Smooth muscle cell (in vitro differentiated cells): ENCODE data around the gene OSBP2. TPM values are rescaled to one million over a fixed set of nuclear protein-coding genes. Genes with fewer than 3 reads are reported as not detected.

Source experiments
- DNase-seq: peaks from one replicate; lab custom pipeline; 2025; ENCODE audit not compliant: unreplicated experiment; lab: John Stamatoyannopoulos, UW
- H2AFZ ChIP-seq: fragments of 200-600 bp; sonication (generic); 2 replicates; pipeline ENCODE4 v1.6.0; 2016; ENCODE audit warnings: antibody characterized with exemption, low read depth, mild to moderate bottlenecking
- H3F3A ChIP-seq: fragments of 200-600 bp; sonication (generic); 2 replicates; pipeline ENCODE4 v1.6.0; 2017; ENCODE audit warnings: antibody characterized with exemption, low read depth
- H3K27ac ChIP-seq: fragments of 200-600 bp; sonication (generic); 2 replicates; pipeline ENCODE4 v1.5.1; 2016; ENCODE audit warnings: low read depth, mild to moderate bottlenecking
- H3K27me3 ChIP-seq: fragments of 200-600 bp; sonication (generic); 2 replicates; pipeline ENCODE4 v1.6.1; 2016; ENCODE audit warnings: low read depth, mild to moderate bottlenecking
- H3K36me3 ChIP-seq: fragments of 200-600 bp; sonication (generic); 2 replicates; pipeline ENCODE4 v1.5.1; 2016; ENCODE audit warnings: low read depth
- H3K4me1 ChIP-seq: fragments of 200-600 bp; sonication (generic); 2 replicates; pipeline ENCODE4 v1.5.1; 2016; ENCODE audit warnings: low read depth
- H3K4me2 ChIP-seq: fragments of 200-600 bp; sonication (generic); 2 replicates; pipeline ENCODE4 v1.6.0; 2016; ENCODE audit warnings: mild to moderate bottlenecking
- H3K4me3 ChIP-seq: fragments of 200-600 bp; sonication (generic); 2 replicates; pipeline ENCODE4 v1.5.1; 2016; ENCODE audit warnings: mild to moderate bottlenecking
- H3K79me2 ChIP-seq: fragments of 200-600 bp; sonication (generic); 2 replicates; pipeline ENCODE4 v1.6.0; 2016; ENCODE audit warnings: low read depth, mild to moderate bottlenecking
- H3K9ac ChIP-seq: fragments of 200-600 bp; sonication (generic); 2 replicates; pipeline ENCODE4 v1.6.0; 2016; ENCODE audit warnings: low read depth
- H3K9me3 ChIP-seq: fragments of 200-600 bp; sonication (generic); replicated peaks from 2 replicates; pipeline ENCODE4 v1.5.1; 2016; ENCODE audit warnings: low read depth
- H4K20me1 ChIP-seq: fragments of 200-600 bp; sonication (generic); 2 replicates; pipeline ENCODE4 v1.6.0; 2016; ENCODE audit warnings: low read depth
- WGBS: methylation state at CpG from one replicate; pipeline ENCODE4 v1.1.7; 2016; ENCODE audit warnings: low lambda C conversion rate; 5-methylcytosine and 5-hydroxymethylcytosine counted together
- polyA plus RNA-seq: library from polyadenylated mRNA; unstranded; fragments of >200 nt; fragmentation: Nextera tagmentation; extraction: Ambion mirVana; gene quantifications from 2 replicates; pipeline ENCODE4 v1.2.1, GENCODE V29; 2016
- total RNA-seq: library from RNA; depleted of rRNA; stranded (reverse); fragments of >200 nt; gene quantifications from 2 replicates; pipeline ENCODE4 v1.2.3, GENCODE V29; 2014
- TF ChIP-seq, protein P1 (sequence below): fragments of 200-600 bp; sonication (generic); IDR thresholded peaks from 2 replicates; pipeline ENCODE4 v1.5.1; 2017; ENCODE audit warnings: borderline replicate concordance, mild to moderate bottlenecking, antibody characterized with exemption; ENCODE audit not compliant: insufficient read depth, poor library complexity, severe bottlenecking

The OSBP2 gene
- total and polyA plus RNA-seq, 2 experiments from 2014 or later: 4.6 to 4.9 TPM

DNA sequence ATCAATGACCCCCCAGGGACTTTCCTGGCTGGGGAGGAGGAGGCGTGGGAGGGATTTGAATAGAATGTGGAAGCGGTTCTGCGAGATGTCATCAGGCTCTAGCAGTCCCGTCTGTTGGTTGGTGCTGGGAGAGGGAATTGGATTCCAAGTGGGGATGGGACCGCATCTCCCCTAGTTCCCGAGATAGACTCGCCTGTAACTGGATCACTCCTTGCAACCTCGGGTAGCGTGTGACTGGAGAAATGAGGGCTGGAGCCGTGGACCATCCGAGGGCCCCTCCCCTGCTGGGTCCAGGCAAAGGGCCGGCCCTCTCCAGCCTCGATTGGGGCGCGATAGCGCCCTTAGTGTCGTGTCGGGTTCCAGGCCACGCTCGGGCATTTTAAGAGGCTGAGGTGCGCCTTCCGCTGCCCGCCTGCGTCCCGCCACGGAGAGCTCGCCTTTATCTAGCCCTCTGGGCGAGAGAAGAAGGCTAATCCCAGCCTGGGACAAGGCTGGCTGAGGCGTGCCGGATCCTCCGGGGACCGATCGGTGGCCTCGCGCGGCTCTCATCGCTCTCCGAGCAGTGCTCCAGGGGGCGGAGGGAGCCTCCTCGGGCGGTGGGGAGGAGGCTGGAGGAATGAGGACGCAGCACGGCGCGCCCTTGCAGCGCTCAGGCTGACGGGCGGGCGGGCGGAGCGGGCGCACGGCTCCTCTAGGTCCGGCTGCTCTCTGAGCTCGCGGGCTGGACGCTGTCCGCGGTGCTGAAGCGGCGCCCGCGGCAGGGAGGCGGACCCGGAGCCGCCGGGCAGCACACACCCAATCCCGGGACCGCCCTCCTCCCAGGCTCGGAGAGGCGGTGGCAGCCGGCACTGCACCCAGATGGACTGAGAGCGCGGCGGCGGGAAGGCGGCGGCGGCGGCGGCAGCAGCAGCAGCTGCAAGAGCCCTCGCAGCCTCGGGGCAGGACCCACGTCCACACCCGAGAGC, 107.8 kb downstream of the OSBP2 start:
- TF ChIP-seq, protein P1, sequence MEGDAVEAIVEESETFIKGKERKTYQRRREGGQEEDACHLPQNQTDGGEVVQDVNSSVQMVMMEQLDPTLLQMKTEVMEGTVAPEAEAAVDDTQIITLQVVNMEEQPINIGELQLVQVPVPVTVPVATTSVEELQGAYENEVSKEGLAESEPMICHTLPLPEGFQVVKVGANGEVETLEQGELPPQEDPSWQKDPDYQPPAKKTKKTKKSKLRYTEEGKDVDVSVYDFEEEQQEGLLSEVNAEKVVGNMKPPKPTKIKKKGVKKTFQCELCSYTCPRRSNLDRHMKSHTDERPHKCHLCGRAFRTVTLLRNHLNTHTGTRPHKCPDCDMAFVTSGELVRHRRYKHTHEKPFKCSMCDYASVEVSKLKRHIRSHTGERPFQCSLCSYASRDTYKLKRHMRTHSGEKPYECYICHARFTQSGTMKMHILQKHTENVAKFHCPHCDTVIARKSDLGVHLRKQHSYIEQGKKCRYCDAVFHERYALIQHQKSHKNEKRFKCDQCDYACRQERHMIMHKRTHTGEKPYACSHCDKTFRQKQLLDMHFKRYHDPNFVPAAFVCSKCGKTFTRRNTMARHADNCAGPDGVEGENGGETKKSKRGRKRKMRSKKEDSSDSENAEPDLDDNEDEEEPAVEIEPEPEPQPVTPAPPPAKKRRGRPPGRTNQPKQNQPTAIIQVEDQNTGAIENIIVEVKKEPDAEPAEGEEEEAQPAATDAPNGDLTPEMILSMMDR: no peak
- no peaks in the 10 kb centered on the region for H3F3A ChIP-seq
- WGBS: 5% methylated on average over 77 of the region's 85 CpGs
- H3K27me3 ChIP-seq: peaks cover 63% of the 10 kb centered on the region
- H4K20me1 ChIP-seq: peaks cover 17% of the 10 kb centered on the region
- H2AFZ ChIP-seq: no peak overlapping the region
- peak; percentile 75 for DNase-seq
- H3K4me2 ChIP-seq: peak overlapping the region; percentile 74
- H3K9me3 ChIP-seq: no peaks in the 10 kb centered on the region
- peak overlapping the region; percentile 25 for H3K4me3 ChIP-seq
- no peak overlapping the region for H3K9ac ChIP-seq
- H3K4me1 ChIP-seq: no peaks in the 10 kb centered on the region
- no peaks in the 10 kb centered on the region for H3K36me3 ChIP-seq
- no peak overlapping the region for H3K27ac ChIP-seq
- no peaks in the 10 kb centered on the region for H3K79me2 ChIP-seq

- peaks cover 63% of the 10 kb centered on the region for H3K27me3 ChIP-seq
- DNase-seq: no peak
- H4K20me1 ChIP-seq: peaks cover 17% of the 10 kb centered on the region
- H3K9ac ChIP-seq: no peak overlapping the region
- no peaks in the 10 kb centered on the region for H3F3A ChIP-seq
- no peaks in the 10 kb centered on the region for H3K79me2 ChIP-seq
- no peak overlapping the region for H3K4me2 ChIP-seq
- H3K9me3 ChIP-seq: no peaks in the 10 kb centered on the region
- H3K27ac ChIP-seq: no peak overlapping the region
- no peaks in the 10 kb centered on the region for H3K36me3 ChIP-seq
- H2AFZ ChIP-seq: no peak overlapping the region
- H3K4me1 ChIP-seq: no peaks in the 10 kb centered on the region
- WGBS: 90% methylated on average over 5 of the region's 5 CpGs
- no peak overlapping the region for H3K4me3 ChIP-seq
- TF ChIP-seq, protein P1: no peak
Observed at GRCh38 chr22:30803679-30804078, 109.0 kb downstream of the OSBP2 start.

GRCh38 chr22:30804626-30805025, 110.0 kb downstream of the OSBP2 start:
- peaks cover 56% of the 10 kb centered on the region for H3K27me3 ChIP-seq
- H3K79me2 ChIP-seq: no peaks in the 10 kb centered on the region
- H3K4me3 ChIP-seq: no peak overlapping the region
- no peak overlapping the region for H3K9ac ChIP-seq
- no peak overlapping the region for H3K4me2 ChIP-seq
- no peaks in the 10 kb centered on the region for H3F3A ChIP-seq
- TF ChIP-seq, protein P1: no peak
- H3K9me3 ChIP-seq: no peaks in the 10 kb centered on the region
- peaks cover 17% of the 10 kb centered on the region for H4K20me1 ChIP-seq
- DNase-seq: no peak
- H3K4me1 ChIP-seq: no peaks in the 10 kb centered on the region
- no peaks in the 10 kb centered on the region for H3K36me3 ChIP-seq
- 82% methylated on average over 5 of the region's 5 CpGs for WGBS
- H2AFZ ChIP-seq: no peak overlapping the region
- no peak overlapping the region for H3K27ac ChIP-seq
